ENCODE results near the gene BCL7A. TPM values are rescaled to one million over a fixed set of nuclear protein-coding genes. Genes with fewer than 3 reads are reported as not detected.

The BCL7A gene
- total and polyA plus RNA-seq, 4 donors = 3.5 to 8.3 (median 4.9) TPM

DNA sequence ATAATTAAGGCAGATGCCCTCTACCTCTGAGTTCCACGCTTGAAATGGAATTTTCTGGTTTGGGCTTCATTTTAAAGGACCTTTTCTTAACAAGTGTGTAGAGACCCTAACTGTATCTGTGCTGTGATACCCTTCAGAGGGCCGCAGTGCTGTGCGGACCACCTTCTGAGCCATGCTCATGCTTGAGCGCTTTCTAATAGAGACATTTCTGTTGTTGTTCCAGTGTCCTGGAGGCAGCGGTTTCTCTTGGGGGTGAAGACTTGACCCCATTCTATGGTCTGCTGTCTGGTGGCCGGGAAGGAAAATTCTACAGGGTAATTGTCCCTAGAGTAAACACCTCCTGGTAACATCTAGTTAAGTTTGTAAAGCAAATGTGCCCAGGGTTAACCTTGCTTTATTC is 46.7 kb upstream of the BCL7A start (continued):
- TF ChIP-seq ZBTB33 (IDR thresholded peaks at IDR 0.05) = no peak
- no peak for TF ChIP-seq GABPA (IDR thresholded peaks at IDR 0.05 in 1 of 2, conservative IDR thresholded peaks at IDR 0.05 in 1 of 2)
- TF ChIP-seq RAD21 (IDR thresholded peaks at IDR 0.05) = no peak
- TF ChIP-seq JUND (IDR thresholded peaks at IDR 0.05) = no peak
- TF ChIP-seq EGR1 (IDR thresholded peaks at IDR 0.05; ENCODE audit: low read depth in 2 of 2) = no peak
- TF ChIP-seq YY1 (IDR thresholded peaks at IDR 0.05) = no peak

GRCh38 chr12:121976950-121977349 is 44.7 kb upstream of the BCL7A start:
- no peak overlapping the region for H3K9ac ChIP-seq (ENCODE audit: low read depth in 1 of 2, low read length in 2 of 2)
- no peak for DNase-seq (ENCODE audit: low spot score)
- no peaks in the 10 kb centered on the region for H3K36me3 ChIP-seq (ENCODE audit: control insufficient read depth in 4 of 4, insufficient read depth in 3 of 4, low read depth in 1 of 4, low read length in 3 of 4)
- H3K27me3 ChIP-seq (ENCODE audit: control insufficient read depth in 4 of 4, insufficient read depth in 4 of 4, low read length in 3 of 4) = no peaks in the 10 kb centered on the region
- no peak overlapping the region for H3K4me3 ChIP-seq (ENCODE audit: low read depth in 1 of 3, low read length in 3 of 3)
- no peaks in the 10 kb centered on the region for H3K9me3 ChIP-seq (ENCODE audit: control insufficient read depth in 4 of 4, low read length in 3 of 4)
- H3K4me1 ChIP-seq (ENCODE audit: control insufficient read depth in 4 of 4, insufficient read depth in 4 of 4, low read length in 3 of 4) = no peaks in the 10 kb centered on the region
- no peak overlapping the region for H3K27ac ChIP-seq (ENCODE audit: low read depth in 1 of 2, low read length in 2 of 2)
- TF ChIP-seq HNF4A (conservative IDR thresholded peaks at IDR 0.05) (no peak), FOXA2 (IDR thresholded peaks at IDR 0.05) (no peak), REST (IDR thresholded peaks at IDR 0.05) (no peak), GABPA (IDR thresholded peaks at IDR 0.05 in 1 of 2, conservative IDR thresholded peaks at IDR 0.05 in 1 of 2) (no peak), ATF3 (IDR thresholded peaks at IDR 0.05) (no peak), TAF1 (conservative IDR thresholded peaks at IDR 0.05) (no peak), YY1 (IDR thresholded peaks at IDR 0.05) (no peak), SP1 (IDR thresholded peaks at IDR 0.05) (no peak), HNF4G (IDR thresholded peaks at IDR 0.05) (no peak)
- TF ChIP-seq, protein P1, sequence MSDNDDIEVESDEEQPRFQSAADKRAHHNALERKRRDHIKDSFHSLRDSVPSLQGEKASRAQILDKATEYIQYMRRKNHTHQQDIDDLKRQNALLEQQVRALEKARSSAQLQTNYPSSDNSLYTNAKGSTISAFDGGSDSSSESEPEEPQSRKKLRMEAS (IDR thresholded peaks at IDR 0.05) = no peak
- TF ChIP-seq, protein P2, sequence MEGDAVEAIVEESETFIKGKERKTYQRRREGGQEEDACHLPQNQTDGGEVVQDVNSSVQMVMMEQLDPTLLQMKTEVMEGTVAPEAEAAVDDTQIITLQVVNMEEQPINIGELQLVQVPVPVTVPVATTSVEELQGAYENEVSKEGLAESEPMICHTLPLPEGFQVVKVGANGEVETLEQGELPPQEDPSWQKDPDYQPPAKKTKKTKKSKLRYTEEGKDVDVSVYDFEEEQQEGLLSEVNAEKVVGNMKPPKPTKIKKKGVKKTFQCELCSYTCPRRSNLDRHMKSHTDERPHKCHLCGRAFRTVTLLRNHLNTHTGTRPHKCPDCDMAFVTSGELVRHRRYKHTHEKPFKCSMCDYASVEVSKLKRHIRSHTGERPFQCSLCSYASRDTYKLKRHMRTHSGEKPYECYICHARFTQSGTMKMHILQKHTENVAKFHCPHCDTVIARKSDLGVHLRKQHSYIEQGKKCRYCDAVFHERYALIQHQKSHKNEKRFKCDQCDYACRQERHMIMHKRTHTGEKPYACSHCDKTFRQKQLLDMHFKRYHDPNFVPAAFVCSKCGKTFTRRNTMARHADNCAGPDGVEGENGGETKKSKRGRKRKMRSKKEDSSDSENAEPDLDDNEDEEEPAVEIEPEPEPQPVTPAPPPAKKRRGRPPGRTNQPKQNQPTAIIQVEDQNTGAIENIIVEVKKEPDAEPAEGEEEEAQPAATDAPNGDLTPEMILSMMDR (IDR thresholded peaks at IDR 0.05; ENCODE audit: low read depth, low read length, missing input control) = no peak
- 93% methylated on average over 5 of the region's 5 CpGs for WGBS
